ENCODE data around the gene PLPPR5. TPM values are rescaled to one million over a fixed set of nuclear protein-coding genes. Genes with fewer than 3 reads are reported as not detected.

Gene PLPPR5
- total RNA-seq, 2 donors from 2014 or later: not detected

DNA sequence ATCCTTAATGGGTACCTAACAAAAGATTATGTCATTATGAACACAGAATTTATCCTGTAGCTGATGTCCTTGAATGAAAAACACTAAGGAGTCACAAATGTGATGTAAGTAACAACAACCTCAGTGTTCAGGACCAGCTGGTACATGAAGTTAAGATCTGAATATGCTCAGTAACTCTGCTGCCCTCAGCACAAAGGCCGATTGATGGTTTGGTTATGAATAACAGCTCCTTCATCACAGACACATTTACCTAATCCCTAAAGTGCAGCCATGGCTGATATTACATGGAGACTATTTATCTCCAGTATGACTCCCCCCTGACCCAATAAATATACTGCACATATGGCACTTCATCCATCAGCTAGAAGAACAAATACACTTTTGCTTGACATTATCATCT lies 75.2 kb downstream of the PLPPR5 start:
- Histone ChIP-seq H3K36me3 (no peaks in the 10 kb centered on the region), H3K4me1 (ENCODE audit: control insufficient read depth in 1 of 2, low read depth in 2 of 2) (no peaks in the 10 kb centered on the region), H3K9me3 (no peaks in the 10 kb centered on the region), H3K4me3 (no peak overlapping the region), H3K27me3 (replicated peaks; ENCODE audit: insufficient read depth) (no peaks in the 10 kb centered on the region), H3K27ac (no peak overlapping the region)
- DNase-seq (ENCODE audit: low spot score) (no peak), ATAC-seq (ENCODE audit: insufficient number of reproducible peaks, low FRiP score, low read depth) (no peak)
- TF ChIP-seq, protein P1, sequence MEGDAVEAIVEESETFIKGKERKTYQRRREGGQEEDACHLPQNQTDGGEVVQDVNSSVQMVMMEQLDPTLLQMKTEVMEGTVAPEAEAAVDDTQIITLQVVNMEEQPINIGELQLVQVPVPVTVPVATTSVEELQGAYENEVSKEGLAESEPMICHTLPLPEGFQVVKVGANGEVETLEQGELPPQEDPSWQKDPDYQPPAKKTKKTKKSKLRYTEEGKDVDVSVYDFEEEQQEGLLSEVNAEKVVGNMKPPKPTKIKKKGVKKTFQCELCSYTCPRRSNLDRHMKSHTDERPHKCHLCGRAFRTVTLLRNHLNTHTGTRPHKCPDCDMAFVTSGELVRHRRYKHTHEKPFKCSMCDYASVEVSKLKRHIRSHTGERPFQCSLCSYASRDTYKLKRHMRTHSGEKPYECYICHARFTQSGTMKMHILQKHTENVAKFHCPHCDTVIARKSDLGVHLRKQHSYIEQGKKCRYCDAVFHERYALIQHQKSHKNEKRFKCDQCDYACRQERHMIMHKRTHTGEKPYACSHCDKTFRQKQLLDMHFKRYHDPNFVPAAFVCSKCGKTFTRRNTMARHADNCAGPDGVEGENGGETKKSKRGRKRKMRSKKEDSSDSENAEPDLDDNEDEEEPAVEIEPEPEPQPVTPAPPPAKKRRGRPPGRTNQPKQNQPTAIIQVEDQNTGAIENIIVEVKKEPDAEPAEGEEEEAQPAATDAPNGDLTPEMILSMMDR (IDR thresholded peaks at IDR 0.05): no peak

GRCh38 chr1:98926597-98926996 lies 78.1 kb downstream of the PLPPR5 start:
- Histone ChIP-seq H3K27me3 (replicated peaks; ENCODE audit: insufficient read depth) (no peaks in the 10 kb centered on the region), H3K4me1 (ENCODE audit: control insufficient read depth in 1 of 2, low read depth in 2 of 2) (no peaks in the 10 kb centered on the region), H3K9me3 (no peaks in the 10 kb centered on the region), H3K36me3 (no peaks in the 10 kb centered on the region), H3K4me3 (no peak overlapping the region), H3K27ac (no peak overlapping the region)
- TF ChIP-seq, protein P1 (IDR thresholded peaks at IDR 0.05): no peak
- ATAC-seq (ENCODE audit: insufficient number of reproducible peaks, low FRiP score, low read depth) (no peak), DNase-seq (ENCODE audit: low spot score) (no peak)

- no peaks in the 10 kb centered on the region for H3K36me3 ChIP-seq
- H3K4me1 ChIP-seq (ENCODE audit: control insufficient read depth in 1 of 2, low read depth in 2 of 2): no peaks in the 10 kb centered on the region
- H3K4me3 ChIP-seq: no peak overlapping the region
- no peak overlapping the region for H3K27ac ChIP-seq
- no peaks in the 10 kb centered on the region for H3K27me3 ChIP-seq (replicated peaks; ENCODE audit: insufficient read depth)
- H3K9me3 ChIP-seq: no peaks in the 10 kb centered on the region
- TF ChIP-seq, protein P1 (IDR thresholded peaks at IDR 0.05): no peak
- DNase-seq (ENCODE audit: low spot score) (no peak), ATAC-seq (ENCODE audit: insufficient number of reproducible peaks, low FRiP score, low read depth) (no peak)
Observed at GRCh38 chr1:98924977-98925376, 79.7 kb downstream of the PLPPR5 start.

DNA sequence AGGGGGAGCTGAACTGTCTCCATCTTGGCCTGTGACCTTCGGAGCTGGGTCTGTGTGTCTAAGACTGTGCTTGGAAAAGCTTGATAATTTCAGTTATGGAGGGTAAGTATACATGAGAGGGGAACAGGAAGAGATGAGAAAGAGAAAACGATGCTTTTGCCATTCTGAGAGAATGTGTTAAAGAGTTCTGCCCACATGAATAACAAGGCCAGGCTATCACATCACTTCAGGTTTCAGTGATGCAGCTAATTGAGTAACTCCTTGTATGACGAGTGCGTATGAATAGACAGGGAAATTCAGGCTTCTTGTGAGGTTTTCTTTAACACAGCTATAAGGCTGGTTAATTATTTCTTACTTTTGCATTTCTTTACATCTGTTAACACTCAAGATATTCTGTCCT lies 81.0 kb downstream of the PLPPR5 start:
- no peak for DNase-seq (ENCODE audit: low spot score)
- H3K27ac ChIP-seq: no peak overlapping the region

DNA sequence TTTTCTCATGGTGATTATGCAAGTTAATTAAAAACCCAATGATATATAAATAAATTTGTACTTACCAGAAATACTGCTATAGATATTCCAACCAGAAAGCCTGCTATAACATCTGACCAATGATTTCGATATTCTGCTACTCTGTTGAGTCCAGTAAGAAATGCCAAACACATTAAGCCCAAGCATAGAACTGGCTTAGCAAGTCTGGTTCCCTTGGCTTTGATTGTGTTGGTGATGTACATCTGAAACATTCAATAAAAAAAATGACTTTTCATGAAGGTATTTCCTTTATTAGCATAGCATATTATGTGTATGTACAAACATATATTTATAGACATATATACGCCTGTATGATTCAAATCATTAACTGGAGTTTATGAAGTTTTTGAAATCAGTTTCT lies 82.8 kb downstream of the PLPPR5 start:
- ATAC-seq (ENCODE audit: insufficient number of reproducible peaks, low FRiP score, low read depth): no peak
- Histone ChIP-seq H3K4me3 (no peak overlapping the region), H3K36me3 (no peaks in the 10 kb centered on the region), H3K27ac (no peak overlapping the region), H3K9me3 (no peaks in the 10 kb centered on the region), H3K27me3 (replicated peaks; ENCODE audit: insufficient read depth) (no peaks in the 10 kb centered on the region), H3K4me1 (ENCODE audit: control insufficient read depth in 1 of 2, low read depth in 2 of 2) (no peaks in the 10 kb centered on the region)
- DNase-seq (ENCODE audit: low spot score): no peak
- TF ChIP-seq, protein P1 (IDR thresholded peaks at IDR 0.05): no peak

More for the DNA sequence above, 81.0 kb downstream of the PLPPR5 start:
- Histone ChIP-seq H3K27me3 (replicated peaks; ENCODE audit: insufficient read depth) (no peaks in the 10 kb centered on the region), H3K4me1 (ENCODE audit: control insufficient read depth in 1 of 2, low read depth in 2 of 2) (no peaks in the 10 kb centered on the region), H3K36me3 (no peaks in the 10 kb centered on the region), H3K9me3 (no peaks in the 10 kb centered on the region), H3K4me3 (no peak overlapping the region)
- TF ChIP-seq, protein P1 (IDR thresholded peaks at IDR 0.05): no peak
- ATAC-seq (ENCODE audit: insufficient number of reproducible peaks, low FRiP score, low read depth): no peak

Data from thoracic aorta (tissue), 2 donors.